NCI-H345 (cell line): ENCODE measurements around the gene ALDH7A1.

Source experiments
- DNase-seq: peaks from one replicate; lab custom pipeline; 2025; lab: John Stamatoyannopoulos, UW

The ALDH7A1 gene

DNA sequence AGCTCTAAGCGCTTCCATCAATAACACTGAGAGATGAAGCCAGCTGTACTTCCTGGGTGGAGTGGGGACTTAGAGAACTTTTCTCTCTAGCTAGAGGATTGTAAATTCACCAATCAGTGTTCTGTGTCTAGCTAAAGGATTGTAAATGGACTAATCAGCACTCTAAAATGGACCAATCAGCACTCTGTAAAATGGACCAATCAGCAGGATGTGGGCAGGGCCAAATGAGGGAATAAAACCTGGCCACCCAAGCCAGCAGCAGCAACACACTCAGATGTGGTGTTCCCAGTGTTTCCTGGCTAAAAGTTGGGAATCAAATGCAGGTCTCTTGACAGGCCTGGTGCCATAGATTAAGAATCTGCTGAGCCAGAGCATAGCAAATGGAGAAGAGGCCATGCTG, 60.5 kb downstream of the ALDH7A1 start:
- no peak for DNase-seq

- no peak for DNase-seq
Measured at GRCh38 chr5:126531543-126532120, 63.4 kb downstream of the ALDH7A1 start.

DNA sequence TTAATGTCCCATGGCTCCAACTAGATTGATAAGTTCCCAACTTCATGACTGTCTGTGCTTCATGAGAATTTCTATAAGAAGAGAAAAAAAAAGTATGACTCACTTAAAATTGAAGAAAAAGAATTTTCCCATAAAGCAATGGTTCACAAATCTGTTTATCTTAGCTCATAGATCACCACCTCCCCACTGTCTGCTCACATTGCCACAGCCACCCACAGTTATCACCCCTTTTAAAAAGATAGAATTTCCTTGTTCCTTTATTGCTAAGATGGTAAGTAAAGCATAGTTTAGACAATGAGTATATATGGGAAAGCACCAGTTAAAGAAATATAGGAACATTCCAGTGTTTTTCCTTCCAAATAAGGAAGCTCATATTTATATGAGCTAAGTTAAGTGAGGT, 67.1 kb downstream of the ALDH7A1 start:
- DNase-seq: no peak

- no peak for DNase-seq
Measured at GRCh38 chr5:126527158-126527557, 67.9 kb downstream of the ALDH7A1 start.

DNA sequence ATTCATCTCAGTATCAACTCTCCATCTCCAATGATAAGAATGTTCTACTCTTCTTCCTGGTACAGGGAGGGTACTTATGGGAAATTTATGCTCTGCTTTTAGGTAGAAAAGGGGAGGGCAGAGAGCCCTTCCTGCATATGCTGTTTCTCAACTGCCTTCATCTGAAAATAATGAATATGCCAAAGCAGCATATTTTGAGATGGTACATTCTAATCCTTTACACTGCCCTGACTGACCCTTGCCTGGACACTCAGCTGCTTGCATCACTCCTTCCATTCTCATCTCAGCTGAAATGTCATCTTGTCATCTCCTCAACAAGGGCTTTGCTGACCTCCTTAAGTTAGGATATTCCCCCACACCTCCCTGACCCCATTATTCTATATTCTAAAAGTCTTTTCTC, 68.5 kb downstream of the ALDH7A1 start:
- DNase-seq: no peak

- DNase-seq: no peak
Measured at GRCh38 chr5:126525630-126526245, 69.3 kb downstream of the ALDH7A1 start.

GRCh38 chr5:126523818-126524510, 71.1 kb downstream of the ALDH7A1 start:
- DNase-seq: no peak

GRCh38 chr5:126521130-126521529, 73.9 kb downstream of the ALDH7A1 start:
- no peak for DNase-seq

- DNase-seq: no peak
Measured at GRCh38 chr5:126520593-126520953, 74.4 kb downstream of the ALDH7A1 start.

GRCh38 chr5:126519637-126520592, 75.1 kb downstream of the ALDH7A1 start:
- peak; percentile 28 for DNase-seq

DNA sequence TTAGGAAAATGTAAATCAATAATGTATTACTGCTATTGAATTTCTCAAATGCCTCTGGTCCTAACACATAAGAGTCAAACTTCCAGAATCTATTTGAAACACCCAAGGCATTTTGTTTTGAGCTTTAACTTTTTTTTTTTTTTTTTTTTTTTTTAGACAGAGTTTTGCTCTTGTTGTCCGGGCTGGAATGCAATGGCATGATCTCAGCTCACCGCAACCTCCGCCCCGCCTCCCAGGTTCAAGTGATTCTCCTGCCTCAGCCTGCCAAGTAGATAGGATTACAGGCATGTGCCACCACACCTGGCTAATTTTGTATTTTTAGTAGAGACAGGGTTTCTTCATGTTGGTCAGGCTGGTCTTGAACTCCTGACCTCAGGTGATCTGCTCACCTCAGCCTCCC, 75.8 kb downstream of the ALDH7A1 start:
- DNase-seq: peak; percentile 17

GRCh38 chr5:126516852-126517251, 78.2 kb downstream of the ALDH7A1 start:
- DNase-seq: no peak

DNA sequence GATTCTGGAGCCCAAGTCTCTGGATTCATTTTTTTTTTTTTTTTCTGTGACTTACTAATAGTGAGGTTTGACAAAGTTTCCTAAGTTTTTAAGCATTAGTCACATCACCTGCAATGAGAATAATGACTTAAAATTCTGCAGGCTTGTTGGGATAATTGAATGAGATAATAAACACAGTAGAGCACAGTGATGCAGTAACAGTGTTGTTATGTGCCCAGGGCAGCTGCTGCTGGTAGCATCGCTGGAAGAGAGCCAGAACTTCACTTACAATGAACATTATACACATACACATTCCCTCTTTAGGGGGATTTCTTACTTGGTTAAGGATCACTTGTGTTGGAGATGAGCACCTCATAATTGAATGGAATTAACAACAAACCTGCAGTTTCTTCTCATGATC, 78.9 kb downstream of the ALDH7A1 start:
- DNase-seq: peak; percentile 91

GRCh38 chr5:126515337-126515736, 79.7 kb downstream of the ALDH7A1 start:
- DNase-seq: no peak

- no peak for DNase-seq
Measured at GRCh38 chr5:126514558-126515141, 80.4 kb downstream of the ALDH7A1 start.

- DNase-seq: no peak
Measured at GRCh38 chr5:126514131-126514557, 80.9 kb downstream of the ALDH7A1 start.

DNA sequence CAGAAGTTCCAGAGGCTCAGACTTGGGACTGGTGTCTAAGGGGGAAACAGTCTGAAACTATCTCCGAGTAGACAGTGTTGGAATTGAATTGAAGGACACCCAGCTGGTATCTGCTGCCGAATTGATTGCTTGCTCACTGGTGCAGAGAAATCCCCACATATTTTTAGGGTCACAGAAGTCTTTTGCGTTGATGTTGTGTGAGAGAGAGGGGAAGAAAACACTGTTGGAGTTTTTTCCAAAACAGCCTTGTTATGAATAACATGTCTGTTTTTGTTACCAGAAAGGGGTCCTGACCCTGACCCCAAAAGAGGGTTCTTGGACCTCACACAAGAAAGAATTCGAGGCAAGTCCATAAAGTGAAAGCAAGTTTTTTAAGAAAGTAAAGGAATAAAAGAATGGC, 81.3 kb downstream of the ALDH7A1 start:
- no peak for DNase-seq

- no peak for DNase-seq
Measured at GRCh38 chr5:126513302-126513701, 81.7 kb downstream of the ALDH7A1 start.

GRCh38 chr5:126512451-126512850, 82.6 kb downstream of the ALDH7A1 start:
- no peak for DNase-seq

DNA sequence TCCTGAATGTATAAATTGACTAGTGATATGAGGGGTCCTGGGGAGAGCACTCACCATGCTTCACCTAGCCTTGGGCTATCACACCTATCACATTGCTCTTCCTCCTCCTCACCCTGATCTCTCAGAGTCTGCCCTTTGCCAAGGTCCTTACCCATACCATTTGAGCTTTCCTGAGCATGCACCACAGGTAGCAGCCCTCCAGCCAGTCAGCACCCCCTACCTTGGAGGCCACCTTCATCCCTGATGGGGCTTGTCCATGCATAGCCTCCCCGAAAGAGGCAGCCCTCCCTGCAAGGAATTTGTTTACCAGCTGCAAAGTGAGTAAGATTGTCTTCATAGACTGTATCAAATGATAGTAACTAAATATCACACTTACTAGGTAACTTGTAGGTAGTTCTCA, 83.1 kb downstream of the ALDH7A1 start:
- no peak for DNase-seq

GRCh38 chr5:126509339-126509738, 85.7 kb downstream of the ALDH7A1 start:
- no peak for DNase-seq

DNA sequence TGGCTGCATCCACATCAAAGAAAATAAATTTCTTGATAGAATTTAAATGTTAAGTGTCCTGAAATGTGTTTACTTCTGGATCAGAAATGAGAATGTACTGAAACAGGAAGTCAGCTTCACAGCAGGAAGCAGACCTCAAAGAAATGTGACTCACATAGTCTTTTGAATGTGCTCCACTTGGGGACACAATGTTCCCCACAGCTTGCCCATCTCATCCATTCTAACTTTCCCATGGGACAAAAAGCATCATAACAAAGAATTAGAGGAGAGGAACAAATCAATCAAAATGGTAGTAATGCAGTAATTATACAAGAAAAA, 86.1 kb downstream of the ALDH7A1 start:
- DNase-seq: no peak
